GM23248 (cell line): ENCODE data around the gene ADAM10.

Source experiments
- EZH2 ChIP-seq: fragments of 200-600 bp; sonication (generic); IDR thresholded peaks from 2 replicates; pipeline ENCODE4 v1.6.1; 2018; ENCODE audit warnings: antibody characterized with exemption, mild to moderate bottlenecking; ENCODE audit not compliant: insufficient read depth, poor library complexity, severe bottlenecking
- EZH2phosphoT487 ChIP-seq: fragments of 200-600 bp; sonication (generic); IDR thresholded peaks from 2 replicates; pipeline ENCODE4 v1.6.1; 2018; ENCODE audit warnings: antibody characterized with exemption, moderate library complexity, mild to moderate bottlenecking, low read depth; ENCODE audit not compliant: insufficient read depth

- TF ChIP-seq EZH2 (no peak), EZH2phosphoT487 (no peak)
Measured at GRCh38 chr15:58740436-58740835, 9.1 kb downstream of the ADAM10 start.
